ENCODE data around the gene SNHG17. TPM values are rescaled to one million over a fixed set of nuclear protein-coding genes. Genes with fewer than 3 reads are reported as not detected.
"Not testable (repeated sequence)": the region's sequence is repeated elsewhere in the genome, so short reads cannot be mapped to it uniquely, and the experiment has no call there.

Gene SNHG17
- total RNA-seq, 2 experiments from 2014 or later = 40.7 to 40.8 TPM

- Mint-ChIP-seq H3K27me3 (no peaks in the 10 kb centered on the region), H3K27ac (no peak overlapping the region), H3K4me1 (peaks cover 43% of the 10 kb centered on the region), H3K4me3 (no peak overlapping the region), H3K9me3 (no peaks in the 10 kb centered on the region), H3K36me3 (ENCODE audit: low read depth) (peaks cover 86% of the 10 kb centered on the region)
- CTCF ChIA-PET = interaction anchor here (1.1 kb wide), 1 partner anchor 9 kb away, joined by 3 read pairs; no protein-coding TSS in a partner anchor
- no peak for DNase-seq
- POLR2A ChIA-PET = no interaction called here
Observed at GRCh38 chr20:38428800-38429199, 6.3 kb downstream of the SNHG17 start.

GRCh38 chr20:38427655-38428023 is 7.5 kb downstream of the SNHG17 start:
- Mint-ChIP-seq H3K4me3 (no peak overlapping the region), H3K27me3 (no peaks in the 10 kb centered on the region), H3K27ac (no peak overlapping the region), H3K4me1 (peaks cover 34% of the 10 kb centered on the region), H3K9me3 (no peaks in the 10 kb centered on the region), H3K36me3 (ENCODE audit: low read depth) (peaks cover 78% of the 10 kb centered on the region)
- no peak for DNase-seq
- CTCF ChIA-PET = interaction anchor here (1.4 to 2.1 kb wide), 2 partner anchors 7 to 12 kb away, joined by 4 to 13 read pairs; partner anchors contain the start of gene SNHG17
- POLR2A ChIA-PET = no interaction called here

- no peaks in the 10 kb centered on the region for H3K9me3 Mint-ChIP-seq
- H3K4me1 Mint-ChIP-seq = peaks cover 25% of the 10 kb centered on the region
- H3K27ac Mint-ChIP-seq = no peak overlapping the region
- POLR2A ChIA-PET = interaction anchor here (0.9 kb wide), 1 partner anchor 9 kb away, joined by 3 read pairs; the partner anchor contains the start of gene SNHG17
- no peaks in the 10 kb centered on the region for H3K27me3 Mint-ChIP-seq
- H3K4me3 Mint-ChIP-seq = no peak overlapping the region
- peaks cover 75% of the 10 kb centered on the region for H3K36me3 Mint-ChIP-seq (ENCODE audit: low read depth)
- no peak for DNase-seq
- CTCF ChIA-PET = interaction anchor here (1.0 to 2.1 kb wide), 3 partner anchors 9 to 14 kb away, joined by 3 to 13 read pairs (median 4); partner anchors contain the start of gene SNHG17
Observed at GRCh38 chr20:38426006-38426897, 8.9 kb downstream of the SNHG17 start.

GRCh38 chr20:38424401-38424800 is 10.7 kb downstream of the SNHG17 start:
- Mint-ChIP-seq H3K4me1 (peaks cover 14% of the 10 kb centered on the region), H3K9me3 (no peaks in the 10 kb centered on the region), H3K36me3 (ENCODE audit: low read depth) (peaks cover 73% of the 10 kb centered on the region), H3K27ac (no peak overlapping the region), H3K27me3 (no peaks in the 10 kb centered on the region), H3K4me3 (no peak overlapping the region)
- DNase-seq = no peak
- ChIA-PET POLR2A (no interaction called here), CTCF (interaction anchor here (1.5 kb wide), 1 partner anchor 11 kb away, joined by 8 read pairs; the partner anchor contains the start of gene SNHG17)

- CTCF ChIA-PET = interaction anchor here (1.0 kb wide), 1 partner anchor 23 kb away, joined by 4 read pairs; no protein-coding TSS in a partner anchor
- H3K4me3 Mint-ChIP-seq = no peak overlapping the region
- DNase-seq = no peak
Observed at GRCh38 chr20:38423541-38423940, 11.6 kb downstream of the SNHG17 start.

GRCh38 chr20:38421915-38422314 is 13.2 kb downstream of the SNHG17 start:
- H3K27ac Mint-ChIP-seq = no peak overlapping the region
- DNase-seq = no peak
- CTCF ChIA-PET = interaction anchor here (1.2 kb wide), 1 partner anchor 12 kb away, joined by 3 read pairs; no protein-coding TSS in a partner anchor
- POLR2A ChIA-PET = no interaction called here
- H3K4me1 Mint-ChIP-seq = peaks cover 6% of the 10 kb centered on the region
- no peaks in the 10 kb centered on the region for H3K27me3 Mint-ChIP-seq
- no peaks in the 10 kb centered on the region for H3K9me3 Mint-ChIP-seq
- H3K36me3 Mint-ChIP-seq (ENCODE audit: low read depth) = peaks cover 62% of the 10 kb centered on the region
- no peak overlapping the region for H3K4me3 Mint-ChIP-seq

More at GRCh38 chr20:38423541-38423940, 11.6 kb downstream of the SNHG17 start:
- Mint-ChIP-seq H3K27me3 (no peaks in the 10 kb centered on the region), H3K4me1 (peaks cover 8% of the 10 kb centered on the region), H3K9me3 (no peaks in the 10 kb centered on the region), H3K36me3 (ENCODE audit: low read depth) (peaks cover 71% of the 10 kb centered on the region), H3K27ac (no peak overlapping the region)
- POLR2A ChIA-PET = no interaction called here

GRCh38 chr20:38420388-38421085 is 14.6 kb downstream of the SNHG17 start:
- POLR2A ChIA-PET = no interaction called here
- peaks cover 6% of the 10 kb centered on the region for H3K4me1 Mint-ChIP-seq
- DNase-seq = no peak
- H3K27ac Mint-ChIP-seq = no peak overlapping the region
- H3K36me3 Mint-ChIP-seq (ENCODE audit: low read depth) = peaks cover 60% of the 10 kb centered on the region
- H3K27me3 Mint-ChIP-seq = no peaks in the 10 kb centered on the region
- H3K4me3 Mint-ChIP-seq = no peak overlapping the region
- no peaks in the 10 kb centered on the region for H3K9me3 Mint-ChIP-seq
- CTCF ChIA-PET = interaction anchor here (0.7 kb wide), 1 partner anchor 15 kb away, joined by 3 read pairs; the partner anchor contains the start of gene SNHG17

- H3K27me3 Mint-ChIP-seq = no peaks in the 10 kb centered on the region
- DNase-seq = no peak
- CTCF ChIA-PET = interaction anchor here (0.8 to 2.2 kb wide), 5 partner anchors 10 to 20 kb away, joined by 3 to 9 read pairs (median 3); partner anchors contain the start of gene SNHG17
- H3K36me3 Mint-ChIP-seq (ENCODE audit: low read depth) = peaks cover 56% of the 10 kb centered on the region
- peaks cover 6% of the 10 kb centered on the region for H3K4me1 Mint-ChIP-seq
- POLR2A ChIA-PET = no interaction called here
- no peaks in the 10 kb centered on the region for H3K9me3 Mint-ChIP-seq
- H3K27ac Mint-ChIP-seq = no peak overlapping the region
- H3K4me3 Mint-ChIP-seq = no peak overlapping the region
Observed at GRCh38 chr20:38418509-38419204, 16.5 kb downstream of the SNHG17 start.

GRCh38 chr20:38414769-38415450 is 20.2 kb downstream of the SNHG17 start:
- ChIA-PET CTCF (no interaction called here), POLR2A (no interaction called here)
- Mint-ChIP-seq H3K9me3 (no peaks in the 10 kb centered on the region), H3K27ac (no peak overlapping the region), H3K4me1 (no peaks in the 10 kb centered on the region), H3K36me3 (ENCODE audit: low read depth) (peaks cover 54% of the 10 kb centered on the region), H3K4me3 (no peak overlapping the region), H3K27me3 (no peaks in the 10 kb centered on the region)
- no peak for DNase-seq

- H3K4me1 Mint-ChIP-seq = no peaks in the 10 kb centered on the region
- H3K4me3 Mint-ChIP-seq = no peak overlapping the region
- CTCF ChIA-PET = interaction anchor here (1.5 kb wide), 1 partner anchor 22 kb away, joined by 4 read pairs; the partner anchor contains the start of gene SNHG17
- DNase-seq = no peak
- H3K27me3 Mint-ChIP-seq = no peaks in the 10 kb centered on the region
- no peaks in the 10 kb centered on the region for H3K9me3 Mint-ChIP-seq
- POLR2A ChIA-PET = interaction anchor here (0.7 kb wide), 1 partner anchor 438 kb away, joined by 4 read pairs; no protein-coding TSS in a partner anchor
- no peak overlapping the region for H3K27ac Mint-ChIP-seq
- peaks cover 52% of the 10 kb centered on the region for H3K36me3 Mint-ChIP-seq (ENCODE audit: low read depth)
Observed at GRCh38 chr20:38412877-38413577, 22.1 kb downstream of the SNHG17 start.

- peaks cover 32% of the 10 kb centered on the region for H3K36me3 Mint-ChIP-seq (ENCODE audit: low read depth)
- H3K27ac Mint-ChIP-seq, H3K4me1 Mint-ChIP-seq, H3K9me3 Mint-ChIP-seq, DNase-seq, POLR2A ChIA-PET, H3K27me3 Mint-ChIP-seq, H3K4me3 Mint-ChIP-seq: not testable (repeated sequence)
- CTCF ChIA-PET = interaction anchor here (0.5 to 1.3 kb wide), 4 partner anchors 10 to 1024 kb away, joined by 3 to 4 read pairs (median 3); no protein-coding TSS in a partner anchor
Observed at GRCh38 chr20:38407822-38408221, 27.3 kb downstream of the SNHG17 start.

Data from activated CD4-positive, alpha-beta T cell treated with anti-CD3 and anti-CD28 coated beads, Interleukin-2, amount 10 ng/mL, durations not matched to agents 7 days and 5 days (primary cell).